HepG2 (cell line): Measurements from ENCODE around the gene AADAT. TPM values are rescaled to one million over a fixed set of nuclear protein-coding genes. Genes with fewer than 3 reads are reported as not detected.

Experiments
- ATAC-seq: fragments of 200-7000 bp; cut with Tn5 transposase; 3 replicates; pipeline ENCODE4 v1.9.1; 2020; ENCODE audit warnings: mild to moderate bottlenecking, moderate library complexity
- BruUV-seq: library from RNA; stranded (reverse); fragments of 400-500 nt; replicated peaks from 2 replicates; lab custom pipeline; 2021; lab: Mats Ljungman, UMichigan
- CTCF ChIA-PET: fragments of 300-600 bp; formaldehyde crosslinking; extraction: SDS; loops from one replicate; lab custom pipeline; 2021; ENCODE audit warnings: low total read pairs, inconsistent platforms, low intra/inter-chr PET ratio; lab: Yijun Ruan, JAX
- POLR2A ChIA-PET: fragments of 350-600 bp; sonication (Branson Sonifier 250); formaldehyde crosslinking; loops from one replicate; lab custom pipeline; 2020; ENCODE audit warnings: antibody characterized with exemption, inconsistent platforms; lab: Yijun Ruan, JAX
- DNase-seq: peaks from one replicate; pipeline ENCODE4 v3.0.0-alpha.2; 2015; ENCODE audit warnings: low spot score
- FAIRE-seq: peaks from 3 replicates; lab custom pipeline; 2011; peaks lifted over from hg19 to GRCh38; lab: Jason Lieb, UNC
- H2AFZ ChIP-seq: one replicate; pipeline ENCODE4 v1.6.1; 2011; ENCODE audit warnings: low read length, inconsistent platforms
- H3K27ac ChIP-seq: fragments of 300-600 bp; 3 replicates; pipeline ENCODE4 v1.8.0; 2011; ENCODE audit warnings: mixed run types, mild to moderate bottlenecking, mixed read lengths, low read length, inconsistent platforms; ENCODE audit not compliant: insufficient read depth; ENCODE audit errors: extremely low read length
- H3K27me3 ChIP-seq, 2 experiments: fragments of 200-600 bp in 1 of 2; 2 replicates in 1 of 2; 3 replicates in 1 of 2; pipeline versions ENCODE4 v1.6.0 to v1.8.0; 2011; ENCODE audit warnings: low read length in 2 of 2, mild to moderate bottlenecking in 2 of 2, moderate library complexity in 2 of 2, inconsistent platforms in 1 of 2; ENCODE audit not compliant: insufficient read depth in 2 of 2, control insufficient read depth in 1 of 2
- H3K36me3 ChIP-seq, 2 experiments: fragments of 200-600 bp in 1 of 2; replicated peaks in 1 of 2; 2 replicates in 1 of 2; 3 replicates in 1 of 2; pipeline versions ENCODE4 v1.5.1 to v1.8.0; 2011; ENCODE audit warnings: low read length in 2 of 2, inconsistent platforms in 1 of 2; ENCODE audit not compliant: insufficient read depth in 2 of 2, control insufficient read depth in 1 of 2
- H3K4me1 ChIP-seq: 2 replicates; pipeline ENCODE4 v1.5.1; 2012; ENCODE audit warnings: low read length, inconsistent platforms; ENCODE audit not compliant: insufficient read depth
- H3K4me2 ChIP-seq: 2 replicates; pipeline ENCODE4 v1.6.0; 2011; ENCODE audit warnings: low read depth, low read length, inconsistent platforms
- H3K4me3 ChIP-seq, 3 experiments: fragments of 200-600 bp in 1 of 3; sonication (generic), shearing (Covaris generic) in 1 of 3; replicated peaks in 1 of 3; 2 replicates each; pipeline ENCODE4 v1.5.1; 2011 to 2016; ENCODE audit warnings: low read length in 3 of 3, inconsistent platforms in 2 of 3, low read depth in 2 of 3, mild to moderate bottlenecking in 2 of 3, control low read depth in 1 of 3, mixed read lengths in 1 of 3; ENCODE audit not compliant: insufficient read depth in 1 of 3
- H3K79me2 ChIP-seq: one replicate; pipeline ENCODE4 v1.6.1; 2011; ENCODE audit warnings: low read length, inconsistent platforms; ENCODE audit not compliant: insufficient read depth
- H3K9ac ChIP-seq: 2 replicates; pipeline ENCODE4 v1.6.0; 2011; ENCODE audit warnings: mild to moderate bottlenecking, low read depth, low read length, inconsistent platforms; ENCODE audit not compliant: insufficient read depth
- H3K9me3 ChIP-seq: 2 replicates; pipeline ENCODE4 v1.5.1; 2012; ENCODE audit warnings: mild to moderate bottlenecking, low read length
- H4K20me1 ChIP-seq: 2 replicates; pipeline ENCODE4 v1.6.0; 2011; ENCODE audit warnings: inconsistent platforms, mild to moderate bottlenecking, low read length, moderate library complexity; ENCODE audit not compliant: insufficient read depth
- AKAP8 ChIP-seq: sonication (generic); formaldehyde crosslinking; IDR thresholded peaks from 2 replicates; pipeline ENCODE4 v1.5.1; 2020; ENCODE audit warnings: mild to moderate bottlenecking, missing genetic modification reagents
- FLYWCH1 ChIP-seq: sonication (generic); formaldehyde crosslinking; IDR thresholded peaks from 2 replicates; pipeline ENCODE4 v1.8.1; 2023; ENCODE audit warnings: mild to moderate bottlenecking, missing genetic modification reagents
- HNRNPH1 ChIP-seq: fragments of 200-400 bp; formaldehyde crosslinking; optimal IDR thresholded peaks from 2 replicates; pipeline ENCODE3; 2017; ENCODE audit warnings: mild to moderate bottlenecking, low read depth, low read length
- LCORL ChIP-seq, 2 experiments: fragments of 450-650 bp in 1 of 2; sonication (generic) in 1 of 2; formaldehyde crosslinking in 1 of 2; IDR thresholded peaks; 2 replicates each; pipeline versions ENCODE4 v1.5.0 to v1.6.1; 2017 to 2020; ENCODE audit warnings: antibody characterized with exemption in 1 of 2, missing genetic modification reagents in 1 of 2
- MXD4 ChIP-seq: IDR thresholded peaks from 2 replicates; pipeline ENCODE4 v1.6.1; 2016; ENCODE audit warnings: mild to moderate bottlenecking, missing biosample characterization, missing genetic modification reagents
- MYPOP ChIP-seq: sonication (generic); formaldehyde crosslinking; IDR thresholded peaks from 2 replicates; pipeline ENCODE4 v1.8.1; 2023; ENCODE audit warnings: mild to moderate bottlenecking, moderate library complexity, missing genetic modification reagents
- NR0B2 ChIP-seq: sonication (generic); formaldehyde crosslinking; IDR thresholded peaks from 2 replicates; pipeline ENCODE4 v1.4.0; 2020; ENCODE audit warnings: mild to moderate bottlenecking, missing genetic modification reagents
- NR2F2 ChIP-seq: IDR thresholded peaks from 2 replicates; pipeline ENCODE4 v1.6.1; 2012; ENCODE audit warnings: low read depth, inconsistent platforms, borderline replicate concordance
- SRSF1 ChIP-seq: fragments of 200-400 bp; formaldehyde crosslinking; optimal IDR thresholded peaks from 2 replicates; pipeline ENCODE3; 2017; ENCODE audit warnings: mild to moderate bottlenecking, low read depth, low read length, moderate library complexity
- SSRP1 ChIP-seq: IDR thresholded peaks from 2 replicates; pipeline ENCODE4 v1.6.1; 2016; ENCODE audit warnings: control low read depth
- TEF ChIP-seq: sonication (generic); formaldehyde crosslinking; IDR thresholded peaks from 2 replicates; pipeline ENCODE4 v1.5.0; 2020; ENCODE audit warnings: missing genetic modification reagents
- YEATS4 ChIP-seq: sonication (generic); formaldehyde crosslinking; IDR thresholded peaks from 2 replicates; pipeline ENCODE4 v1.4.0; 2020; ENCODE audit warnings: missing genetic modification reagents, borderline replicate concordance
- ZBTB26 ChIP-seq: IDR thresholded peaks from 2 replicates; pipeline ENCODE4 v1.6.1; 2016; ENCODE audit warnings: missing compliant biosample characterization, missing genetic modification reagents, borderline replicate concordance
- ZNF460 ChIP-seq: sonication (generic); formaldehyde crosslinking; IDR thresholded peaks from 2 replicates; pipeline ENCODE4 v1.5.1; 2020; ENCODE audit warnings: missing genetic modification reagents, mild to moderate bottlenecking, borderline replicate concordance
- ZNF724P ChIP-seq: sonication (generic); formaldehyde crosslinking; IDR thresholded peaks from 2 replicates; pipeline ENCODE4 v1.8.0; 2022; ENCODE audit warnings: missing genetic modification reagents, borderline replicate concordance
- ZNF784 ChIP-seq: sonication (generic); formaldehyde crosslinking; IDR thresholded peaks from 2 replicates; pipeline ENCODE4 v1.5.1; 2020; ENCODE audit warnings: missing genetic modification reagents, mild to moderate bottlenecking, borderline replicate concordance
- ZNF800 ChIP-seq: sonication (generic); formaldehyde crosslinking; IDR thresholded peaks from 2 replicates; pipeline ENCODE4 v1.4.0; 2020; ENCODE audit warnings: missing genetic modification reagents
- ZZZ3 ChIP-seq: sonication (generic); formaldehyde crosslinking; IDR thresholded peaks from 2 replicates; pipeline ENCODE4 v1.4.0; 2020; ENCODE audit warnings: missing genetic modification reagents, mild to moderate bottlenecking, borderline replicate concordance
- WGBS: methylation state at CpG from one replicate; pipeline ENCODE4 v1.1.6; 2017; ENCODE audit warnings: low lambda C conversion rate; 5-methylcytosine and 5-hydroxymethylcytosine counted together
- in situ Hi-C: cut with HindIII; loops from 2 replicates; pipeline ENCODE4 v1.10.0; 2017; ENCODE audit warnings: low pct_unique_long_range_greater_than_20kb; ENCODE audit not compliant: extremely low pct_ligation_motif_present
- intact Hi-C: fragments of 100-400 bp; cut with micrococcal nuclease; formaldehyde crosslinking; loops from one replicate; pipeline ENCODE4 v1.10.0; 2022; ENCODE audit not compliant: unreplicated experiment
- polyA plus RNA-seq, 8 experiments: library from polyadenylated mRNA; depleted of rRNA in 3 of 8; stranded (reverse) in 7 of 8; unstranded in 1 of 8; fragments of >200 nt; fragmentation: Illumina TruSeq in 4 of 8; extraction: Trizol in 4 of 8; gene quantifications; 2 replicates each; pipeline versions ENCODE4 v1.2.1 to v1.2.3, GENCODE V29; 2011 to 2016; ENCODE audit warnings: low read depth in 4 of 8, missing spikeins in 1 of 8, mixed read lengths in 1 of 8; ENCODE audit not compliant: insufficient read depth in 1 of 8
- total RNA-seq, 5 experiments: library from RNA; depleted of rRNA; stranded (reverse); fragments of >200 nt; fragmentation: Illumina TruSeq; extraction: Trizol; gene quantifications; 2 replicates each; pipeline ENCODE4 v1.2.3, GENCODE V29; 2016; ENCODE audit warnings: low read depth in 1 of 5

The AADAT gene
- total and polyA plus RNA-seq, 2 of the 13 experiments (the other 11 are each of a cell fraction or from before 2014, with no cell fraction given): 6.1 to 9.1 TPM

GRCh38 chr4:170137466-170137865 is 47.7 kb upstream of the AADAT start (continued):
- TF ChIP-seq ZNF800 (CRISPR knock-in tag): no peak
- no peak for TF ChIP-seq NR0B2 (CRISPR knock-in tag)
- no peak for TF ChIP-seq ZZZ3
- no peak for TF ChIP-seq ZNF460 (CRISPR knock-in tag)
- no peak for TF ChIP-seq SRSF1

- Histone ChIP-seq H3K27ac (no peak overlapping the region), H3K4me3 (no peak overlapping the region), H4K20me1 (no peaks in the 10 kb centered on the region), H3K9me3 (peaks cover 25% of the 10 kb centered on the region), H3K9ac (no peak overlapping the region), H3K4me1 (no peaks in the 10 kb centered on the region), H3K4me2 (no peak overlapping the region), H3K36me3 (no peaks in the 10 kb centered on the region), H3K79me2 (no peaks in the 10 kb centered on the region), H3K27me3 (no peaks in the 10 kb centered on the region), H2AFZ (no peak overlapping the region)
- DNase-seq (no peak), FAIRE-seq (no peak), ATAC-seq (no peak)
- POLR2A ChIA-PET: no interaction called here
- in situ Hi-C loops: loop anchor here (25.0 kb wide), 2 partner anchors 127 to 702 kb away; no protein-coding TSS in a partner anchor
- CTCF ChIA-PET: no interaction called here
- 0% methylated on average over 1 of the region's 2 CpGs for WGBS
- BruUV-seq: no TSS peak
- intact Hi-C loops: loop anchor here (5.0 kb wide), 1 partner anchor 1897 kb away; no protein-coding TSS in a partner anchor
- TF ChIP-seq ZNF784 (CRISPR knock-in tag) (no peak), AKAP8 (CRISPR knock-in tag) (no peak), LCORL (IDR thresholded peaks at IDR 0.05) (no peak), LCORL (CRISPR knock-in tag; IDR thresholded peaks at IDR 0.05) (no peak), NR2F2 (no peak), ZNF724P (CRISPR knock-in tag) (no peak), MXD4 (CRISPR knock-in tag) (no peak), ZBTB26 (no peak), HNRNPH1 (no peak), YEATS4 (no peak), MYPOP (no peak), SSRP1 (no peak), TEF (CRISPR knock-in tag) (no peak), FLYWCH1 (CRISPR knock-in tag) (no peak)
These were observed 45.1 kb upstream of the AADAT start for GRCh38 chr4:170134821-170135220.
